Left lung (tissue), 10 donors: ENCODE results near the gene SLC35G3. TPM values are rescaled to one million over a fixed set of nuclear protein-coding genes. Genes with fewer than 3 reads are reported as not detected.

Experiments
- ATAC-seq: fragments of 200-7000 bp; cut with Tn5 transposase; one replicate; pipeline ENCODE4 v1.9.1; 2020; ENCODE audit warnings: moderate library complexity
- DNase-seq, 4 donors: peaks; one replicate each; pipeline ENCODE4 v3.0.0-alpha.2; 2013 to 2020
- H3K27ac ChIP-seq, 2 donors: fragments of 200-600 bp; sonication (generic) in 1 of 2; one replicate each; pipeline versions ENCODE4 v1.5.0 to v1.8.0; 2020 to 2021
- H3K27me3 ChIP-seq, 2 donors: fragments of 200-600 bp; sonication (generic) in 1 of 2; one replicate each; pipeline versions ENCODE4 v1.5.0 to v1.8.0; 2020 to 2021
- H3K36me3 ChIP-seq, 2 donors: fragments of 200-600 bp; sonication (generic) in 1 of 2; one replicate each; pipeline versions ENCODE4 v1.5.0 to v1.8.0; 2020 to 2021
- H3K4me1 ChIP-seq, 2 donors: fragments of 200-600 bp; one replicate each; pipeline ENCODE4 v1.8.0; 2021
- H3K4me3 ChIP-seq, 2 donors: fragments of 200-600 bp; sonication (generic) in 1 of 2; one replicate each; pipeline versions ENCODE4 v1.5.0 to v1.8.0; 2020 to 2021; ENCODE audit warnings: mild to moderate bottlenecking in 1 of 2
- H3K9me3 ChIP-seq, 2 donors: fragments of 200-600 bp; sonication (generic) in 1 of 2; one replicate each; pipeline versions ENCODE4 v1.5.0 to v1.8.0; 2020 to 2021
- intact Hi-C, 2 donors: fragments of 100-400 bp; cut with DNase I; formaldehyde crosslinking; loops; one replicate each; pipeline versions ENCODE4 v1.11.2 to v1.14.2; 2022
- polyA plus RNA-seq, 6 donors: library from polyadenylated mRNA; unstranded; fragments of 120-200 nt; gene quantifications; one replicate each; pipeline ENCODE4 v1.2.1, GENCODE V29; 2013; ENCODE audit not compliant: insufficient read length in 6 of 6
- total RNA-seq, 2 donors: library from RNA; stranded (reverse); fragmentation: NEBNext Ultra II Directional; extraction: Animal tissue kit (Norgen Biotek cat#: 25700); gene quantifications; one replicate each; pipeline ENCODE4 v1.2.1, GENCODE V29; 2021
- TF ChIP-seq, protein P1 (sequence below), 2 donors: fragments of 200-600 bp; sonication (generic) in 1 of 2; IDR thresholded peaks; one replicate each; pipeline versions ENCODE4 v1.5.0 to v1.8.0; 2021; ENCODE audit warnings: antibody characterized with exemption in 2 of 2
- donor health status: DM: no; HTN: yes; CAD: no.
- donor health status: DM: no; HTN: no; CAD: no.

SLC35G3 gene
- total and polyA plus RNA-seq, 8 donors, result not detected

DNA sequence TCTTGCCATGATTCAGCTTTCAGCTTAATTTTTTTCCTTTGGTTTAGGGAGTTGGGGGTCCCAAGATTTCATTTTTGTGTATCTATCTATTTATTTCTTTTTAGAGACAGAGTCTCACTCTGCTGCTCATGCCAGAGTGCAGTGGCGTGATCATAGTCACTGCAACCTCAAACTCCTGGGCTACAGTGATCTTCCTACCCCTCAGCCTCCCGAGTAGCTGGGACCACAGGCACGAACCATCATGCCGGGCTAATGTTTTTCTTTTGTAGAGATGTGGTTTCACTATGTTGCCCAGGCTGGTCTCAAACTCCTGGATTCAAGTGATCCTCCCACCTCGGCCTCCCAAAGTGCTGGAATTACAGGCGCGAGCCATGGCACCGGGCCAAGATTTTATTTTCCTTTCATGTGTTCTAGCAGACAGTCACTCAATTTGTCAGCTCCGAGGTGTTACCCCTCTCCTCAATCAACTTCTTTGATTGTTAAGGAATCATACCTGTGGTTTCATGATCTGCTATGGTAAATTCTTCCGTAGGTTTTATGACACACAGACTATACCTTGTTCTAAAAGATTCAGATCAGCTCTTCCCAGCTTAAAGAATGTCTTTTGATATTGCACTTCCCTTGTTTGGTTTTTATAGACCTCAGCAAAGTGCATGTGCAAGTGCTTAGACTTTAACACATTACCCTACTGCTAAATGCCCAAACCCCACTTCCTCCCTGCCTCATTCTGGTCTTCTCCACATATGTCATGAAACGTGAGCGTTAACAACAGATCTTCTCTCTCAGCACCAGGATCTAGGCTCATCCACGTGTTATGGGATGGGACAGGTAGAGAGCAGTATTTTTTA, 33.6 kb downstream of the SLC35G3 start:
- TF ChIP-seq, protein P1, sequence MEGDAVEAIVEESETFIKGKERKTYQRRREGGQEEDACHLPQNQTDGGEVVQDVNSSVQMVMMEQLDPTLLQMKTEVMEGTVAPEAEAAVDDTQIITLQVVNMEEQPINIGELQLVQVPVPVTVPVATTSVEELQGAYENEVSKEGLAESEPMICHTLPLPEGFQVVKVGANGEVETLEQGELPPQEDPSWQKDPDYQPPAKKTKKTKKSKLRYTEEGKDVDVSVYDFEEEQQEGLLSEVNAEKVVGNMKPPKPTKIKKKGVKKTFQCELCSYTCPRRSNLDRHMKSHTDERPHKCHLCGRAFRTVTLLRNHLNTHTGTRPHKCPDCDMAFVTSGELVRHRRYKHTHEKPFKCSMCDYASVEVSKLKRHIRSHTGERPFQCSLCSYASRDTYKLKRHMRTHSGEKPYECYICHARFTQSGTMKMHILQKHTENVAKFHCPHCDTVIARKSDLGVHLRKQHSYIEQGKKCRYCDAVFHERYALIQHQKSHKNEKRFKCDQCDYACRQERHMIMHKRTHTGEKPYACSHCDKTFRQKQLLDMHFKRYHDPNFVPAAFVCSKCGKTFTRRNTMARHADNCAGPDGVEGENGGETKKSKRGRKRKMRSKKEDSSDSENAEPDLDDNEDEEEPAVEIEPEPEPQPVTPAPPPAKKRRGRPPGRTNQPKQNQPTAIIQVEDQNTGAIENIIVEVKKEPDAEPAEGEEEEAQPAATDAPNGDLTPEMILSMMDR (IDR thresholded peaks at IDR 0.05), result no peak
- no peak overlapping the region for H3K27ac ChIP-seq

GRCh38 chr17:35159940-35160339, 34.3 kb downstream of the SLC35G3 start:
- H3K27me3 ChIP-seq, result no peaks in the 10 kb centered on the region
- no peaks in the 10 kb centered on the region for H3K36me3 ChIP-seq
- H3K9me3 ChIP-seq, result no peaks in the 10 kb centered on the region
- H3K27ac ChIP-seq, result no peak overlapping the region
- peaks cover 0 to 6% of the 10 kb centered on the region in 2 donors for H3K4me1 ChIP-seq
- intact Hi-C loops, result loop anchor here in 1 of 2 donors (10.0 kb wide), 1 partner anchor 375 kb away; the partner anchor contains the start of gene SLFN12L
- TF ChIP-seq, protein P1 (IDR thresholded peaks at IDR 0.05), result no peak
- DNase-seq (no peak), ATAC-seq (no peak)
- no peak overlapping the region for H3K4me3 ChIP-seq

More for the DNA sequence above, 33.6 kb downstream of the SLC35G3 start:
- ATAC-seq, result no peak
- intact Hi-C loops, result loop anchor here in 1 of 2 donors (10.0 kb wide), 1 partner anchor 374 kb away; the partner anchor contains the start of gene SLFN12L
- Histone ChIP-seq H3K4me3 (no peak overlapping the region), H3K36me3 (no peaks in the 10 kb centered on the region), H3K9me3 (no peaks in the 10 kb centered on the region), H3K27me3 (no peaks in the 10 kb centered on the region), H3K4me1 (peaks cover 0 to 6% of the 10 kb centered on the region in 2 donors)
- no peak for DNase-seq

- no peak for ATAC-seq
- intact Hi-C loops, result no loop called here
Measured at GRCh38 chr17:35155246-35155645, 38.9 kb downstream of the SLC35G3 start.

DNA sequence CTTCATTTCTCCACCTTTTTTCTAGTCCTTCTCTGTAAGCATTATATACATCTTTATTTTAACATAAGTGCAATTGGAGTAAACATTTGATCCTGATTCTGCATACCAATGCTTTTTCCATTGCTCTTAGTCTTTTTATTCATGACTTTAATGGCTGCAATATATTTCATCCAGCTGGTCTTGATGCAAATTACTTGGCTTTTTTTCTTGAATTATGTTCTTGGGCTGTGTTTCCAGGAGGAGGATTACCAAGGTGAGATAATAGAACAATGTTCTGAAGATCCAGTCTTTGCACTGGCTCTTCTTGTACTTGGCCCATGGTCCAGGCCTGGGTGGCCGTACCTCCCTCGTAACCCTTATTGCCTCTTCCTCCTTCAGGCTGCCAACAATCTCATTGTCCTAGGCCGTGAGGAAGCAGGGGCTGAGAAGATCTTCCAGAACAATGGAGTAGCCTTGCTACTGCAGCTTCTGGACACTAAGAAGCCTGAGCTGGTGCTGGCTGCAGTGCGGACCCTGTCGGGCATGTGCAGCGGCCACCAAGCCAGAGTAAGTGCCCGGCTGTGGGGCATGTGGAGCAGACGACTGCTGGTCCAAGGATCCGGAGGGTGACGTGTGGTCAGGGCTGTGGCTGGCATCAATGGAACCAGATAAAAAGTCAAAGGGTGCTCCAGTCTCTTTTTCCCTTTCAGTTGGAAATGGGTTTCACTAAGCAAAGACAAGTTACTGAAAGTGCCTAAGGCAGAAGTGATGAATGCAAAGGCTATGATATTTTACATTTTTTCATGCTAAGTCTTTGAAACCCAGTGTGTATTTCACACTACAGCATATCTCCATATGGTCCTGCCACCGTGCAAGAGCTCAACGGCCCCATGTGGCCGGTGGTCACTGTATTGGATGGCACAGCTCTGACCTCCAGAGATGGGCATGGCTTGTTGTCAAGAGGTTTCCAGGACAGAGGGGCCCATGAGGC, 39.7 kb downstream of the SLC35G3 start:
- TF ChIP-seq, protein P1 (IDR thresholded peaks at IDR 0.05), result no peak

More at GRCh38 chr17:35155246-35155645, 38.9 kb downstream of the SLC35G3 start:
- Histone ChIP-seq H3K4me3 (no peak overlapping the region), H3K9me3 (no peaks in the 10 kb centered on the region), H3K4me1 (no peaks in the 10 kb centered on the region), H3K36me3 (no peaks in the 10 kb centered on the region), H3K27me3 (no peaks in the 10 kb centered on the region), H3K27ac (no peak overlapping the region)
- TF ChIP-seq, protein P1 (IDR thresholded peaks at IDR 0.05), result no peak
- DNase-seq, result no peak

More for the DNA sequence above, 39.7 kb downstream of the SLC35G3 start:
- DNase-seq (no peak), ATAC-seq (no peak)
- intact Hi-C loops, result no loop called here
- H3K4me1 ChIP-seq, result no peaks in the 10 kb centered on the region
- H3K9me3 ChIP-seq, result no peaks in the 10 kb centered on the region
- no peaks in the 10 kb centered on the region for H3K27me3 ChIP-seq
- H3K27ac ChIP-seq, result no peak overlapping the region
- no peak overlapping the region for H3K4me3 ChIP-seq
- H3K36me3 ChIP-seq, result no peaks in the 10 kb centered on the region
